ENCODE data around the gene ZNF579.

ZNF579 gene

GRCh38 chr19:55529636-55530234 lies 50.9 kb downstream of the ZNF579 start:
- Histone ChIP-seq H3K9ac (ENCODE audit: low read depth, low read length) (no peak overlapping the region), H3K4me1 (ENCODE audit: insufficient read depth, low read length) (no peaks in the 10 kb centered on the region), H3K27me3 (ENCODE audit: insufficient read depth, low read length) (no peaks in the 10 kb centered on the region), H3K36me3 (ENCODE audit: insufficient read depth, low read depth, low read length) (no peaks in the 10 kb centered on the region), H3K9me3 (ENCODE audit: insufficient read depth, low read depth, low read length) (no peaks in the 10 kb centered on the region), H3K27ac (ENCODE audit: low read length) (no peak overlapping the region), H3K4me3 (ENCODE audit: low read length) (no peak overlapping the region)

DNA sequence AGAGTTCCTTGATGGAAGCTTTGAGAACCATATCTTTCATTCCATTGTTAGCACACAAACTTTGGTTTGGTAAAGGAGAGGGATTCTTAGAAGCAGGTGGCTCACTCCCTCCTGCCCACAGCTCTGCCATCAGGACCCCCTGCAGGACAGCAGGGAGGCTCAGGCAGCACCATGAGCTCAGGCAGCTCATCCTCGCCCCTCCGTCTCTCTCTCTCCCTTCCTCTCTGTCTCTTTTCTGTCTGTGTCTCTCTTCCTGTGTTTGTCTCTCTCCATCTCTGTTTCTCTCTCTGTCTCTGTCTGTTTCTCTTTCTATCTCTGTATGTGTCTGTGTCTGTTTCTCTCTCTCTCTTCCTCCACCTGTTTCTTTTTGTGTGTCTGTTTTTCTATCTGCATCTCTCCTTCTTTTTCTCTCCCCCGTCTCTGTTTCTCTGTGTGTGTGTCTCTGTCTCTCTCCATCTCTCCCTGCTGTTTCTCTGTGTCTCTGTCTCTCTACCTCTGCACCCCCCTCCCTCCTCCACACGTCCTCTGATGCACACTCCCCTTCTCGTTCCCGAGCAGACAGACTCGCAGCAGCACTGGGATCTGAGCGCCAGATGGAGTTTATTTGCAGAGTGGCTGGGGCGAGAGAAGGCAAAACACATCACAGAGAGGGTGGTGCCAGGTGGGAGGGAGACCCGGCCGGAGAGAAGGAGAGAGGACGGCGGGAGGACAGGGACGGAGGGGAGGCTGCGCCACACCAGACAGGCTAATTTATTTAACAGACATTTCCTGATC lies 52.4 kb downstream of the ZNF579 start:
- no peak overlapping the region for H3K9ac ChIP-seq (ENCODE audit: low read depth, low read length)

DNA sequence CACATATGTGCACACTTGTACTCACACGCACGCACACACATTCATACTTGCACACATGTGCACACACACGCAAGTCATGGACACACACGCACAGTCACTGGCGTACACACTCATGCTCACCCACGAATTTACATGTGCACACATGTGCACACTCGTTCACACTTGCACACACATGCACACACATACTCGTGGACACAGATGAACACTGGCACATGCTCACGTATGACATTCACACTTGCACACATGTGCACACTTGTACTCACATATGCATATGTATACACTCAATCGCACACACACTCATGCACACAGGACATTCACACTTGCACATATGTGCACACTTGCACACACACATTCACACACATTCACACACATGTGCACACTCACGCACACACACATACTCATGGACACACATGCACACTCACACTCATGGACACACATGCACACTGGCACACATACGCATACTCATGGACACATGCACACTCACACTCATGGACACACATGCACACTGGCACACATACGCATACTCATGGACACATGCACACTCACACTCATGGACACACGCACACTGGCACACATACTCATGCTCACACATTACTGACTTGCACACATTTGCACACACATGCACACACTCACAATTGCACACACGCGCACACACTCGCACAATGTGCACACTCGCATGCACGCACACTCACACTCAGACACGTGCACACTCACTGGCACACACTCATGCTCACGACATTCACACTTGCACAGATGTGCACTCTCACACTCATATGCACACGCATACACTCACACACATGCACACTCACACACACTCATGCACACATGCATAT lies 53.2 kb downstream of the ZNF579 start:
- H3K27me3 ChIP-seq (ENCODE audit: insufficient read depth, low read length), result no peaks in the 10 kb centered on the region

More for the DNA sequence above, 52.4 kb downstream of the ZNF579 start:
- H3K4me1 ChIP-seq (ENCODE audit: insufficient read depth, low read length), result no peaks in the 10 kb centered on the region
- no peaks in the 10 kb centered on the region for H3K9me3 ChIP-seq (ENCODE audit: insufficient read depth, low read depth, low read length)
- no peak overlapping the region for H3K27ac ChIP-seq (ENCODE audit: low read length)
- no peak overlapping the region for H3K4me3 ChIP-seq (ENCODE audit: low read length)
- H3K36me3 ChIP-seq (ENCODE audit: insufficient read depth, low read depth, low read length), result no peaks in the 10 kb centered on the region
- no peaks in the 10 kb centered on the region for H3K27me3 ChIP-seq (ENCODE audit: insufficient read depth, low read length)

More for the DNA sequence above, 53.2 kb downstream of the ZNF579 start:
- H3K9ac ChIP-seq (ENCODE audit: low read depth, low read length), result no peak overlapping the region
- no peak overlapping the region for H3K27ac ChIP-seq (ENCODE audit: low read length)
- no peaks in the 10 kb centered on the region for H3K9me3 ChIP-seq (ENCODE audit: insufficient read depth, low read depth, low read length)
- H3K36me3 ChIP-seq (ENCODE audit: insufficient read depth, low read depth, low read length), result no peaks in the 10 kb centered on the region
- no peak overlapping the region for H3K4me3 ChIP-seq (ENCODE audit: low read length)
- no peaks in the 10 kb centered on the region for H3K4me1 ChIP-seq (ENCODE audit: insufficient read depth, low read length)
